M059J (cell line): Measurements from ENCODE around the gene CYP51A1. TPM values are rescaled to one million over a fixed set of nuclear protein-coding genes. Genes with fewer than 3 reads are reported as not detected.
"Not testable (repeated sequence)": the region's sequence is repeated elsewhere in the genome, so short reads cannot be mapped to it uniquely, and the experiment has no call there.

Source experiments
- DNase-seq: peaks from one replicate; pipeline ENCODE4 v3.0.0-alpha.2; 2012; ENCODE audit warnings: low read depth
- total RNA-seq: library from RNA; depleted of rRNA; stranded (reverse); fragments of >200 nt; shearing (Covaris generic); gene quantifications from 2 replicates; pipeline ENCODE4 v1.2.3, GENCODE V29; 2014; rRNA removed

The CYP51A1 gene
- total RNA-seq = 137 and 139 TPM in 2 replicates

GRCh38 chr7:92134271-92135051 lies at the start of gene CYP51A1:
CYP51A1 (minus strand) TSS chr7:92134477; CDS start chr7:92134364, 113 bp downstream.
- peak; percentile 88 for DNase-seq

- peak; percentile 86 for DNase-seq
These were observed 44.9 kb upstream of the CYP51A1 start, which contains the start of gene LRRD1 for GRCh38 chr7:92178928-92179924. LRRD1 (minus strand) TSS chr7:92179142; CDS start chr7:92165202, 13,940 bp downstream.

- peak; percentile 54 for DNase-seq
These were observed 43.1 kb upstream of the CYP51A1 start for GRCh38 chr7:92177362-92177761.

GRCh38 chr7:92169529-92169928 lies 35.3 kb upstream of the CYP51A1 start:
- not testable (repeated sequence) for DNase-seq

GRCh38 chr7:92161271-92161670 lies 27.0 kb upstream of the CYP51A1 start:
- DNase-seq = no peak

- peak; percentile 94 for DNase-seq
These were observed 24.6 kb upstream of the CYP51A1 start for GRCh38 chr7:92158660-92159575.

- no peak for DNase-seq
These were observed 22.7 kb upstream of the CYP51A1 start for GRCh38 chr7:92156990-92157389.

- peak; percentile 14 for DNase-seq
These were observed 20.9 kb upstream of the CYP51A1 start for GRCh38 chr7:92155108-92155739.

GRCh38 chr7:92150450-92151017 lies 16.3 kb upstream of the CYP51A1 start:
- DNase-seq = no peak

- DNase-seq = no peak
These were observed 15.5 kb upstream of the CYP51A1 start for GRCh38 chr7:92149736-92150239.

GRCh38 chr7:92143192-92143880 lies 9.1 kb upstream of the CYP51A1 start:
- DNase-seq = not testable (repeated sequence)

GRCh38 chr7:92142791-92143190 lies 8.5 kb upstream of the CYP51A1 start:
- DNase-seq = not testable (repeated sequence)

- no peak for DNase-seq
These were observed 6.9 kb upstream of the CYP51A1 start for GRCh38 chr7:92141161-92141560.

GRCh38 chr7:92137557-92137956 lies 3.3 kb upstream of the CYP51A1 start:
- peak; percentile 72 for DNase-seq

GRCh38 chr7:92135052-92135889 lies 994 bp upstream of the CYP51A1 start:
- peak; percentile 16 for DNase-seq

GRCh38 chr7:92133737-92134270 lies 473 bp downstream of the CYP51A1 start:
- peak; percentile 57 for DNase-seq

- DNase-seq = peak; percentile 36
These were observed 1.0 kb downstream of the CYP51A1 start for GRCh38 chr7:92133133-92133736.
